HepG2 (cell line): ENCODE data around the gene VEGFB. TPM values are rescaled to one million over a fixed set of nuclear protein-coding genes. Genes with fewer than 3 reads are reported as not detected.

ENCODE experiments used
- ADNP ChIP-seq: sonication (generic); formaldehyde crosslinking; IDR thresholded peaks from 2 replicates; pipeline ENCODE4 v1.4.0; 2020; ENCODE audit warnings: missing genetic modification reagents
- AGO2 ChIP-seq: fragments of 200-400 bp; formaldehyde crosslinking; optimal IDR thresholded peaks from 2 replicates; pipeline ENCODE3; 2017; ENCODE audit warnings: mild to moderate bottlenecking, low read depth, low read length, moderate library complexity
- ARID2 ChIP-seq: sonication (generic); formaldehyde crosslinking; IDR thresholded peaks from 2 replicates; pipeline ENCODE4 v1.8.1; 2022; ENCODE audit warnings: mild to moderate bottlenecking, missing genetic modification reagents, borderline replicate concordance
- CERS6 ChIP-seq: sonication (generic); formaldehyde crosslinking; IDR thresholded peaks from 2 replicates; pipeline ENCODE4 v1.5.0; 2020; ENCODE audit warnings: missing genetic modification reagents
- DPF2 ChIP-seq: sonication (generic); formaldehyde crosslinking; IDR thresholded peaks from 2 replicates; pipeline ENCODE4 v1.4.0; 2020; ENCODE audit warnings: mild to moderate bottlenecking, low read depth, missing genetic modification reagents, borderline replicate concordance
- DRAP1 ChIP-seq: IDR thresholded peaks from 2 replicates; pipeline ENCODE4 v1.6.1; 2016; ENCODE audit warnings: missing genetic modification reagents, missing compliant biosample characterization
- FOXM1 ChIP-seq: sonication (generic); formaldehyde crosslinking; IDR thresholded peaks from 2 replicates; pipeline ENCODE4 v1.5.0; 2020; ENCODE audit warnings: missing genetic modification reagents
- FOXO4 ChIP-seq: sonication (generic); formaldehyde crosslinking; conservative IDR thresholded peaks from 2 replicates; pipeline ENCODE4 v1.8.1; 2023; ENCODE audit warnings: missing genetic modification reagents
- HNRNPL ChIP-seq: fragments of 200-400 bp; formaldehyde crosslinking; IDR thresholded peaks from 2 replicates; pipeline ENCODE4 v1.6.1; 2017; ENCODE audit warnings: mild to moderate bottlenecking, low read depth, low read length
- IRX3 ChIP-seq: sonication (generic); formaldehyde crosslinking; IDR thresholded peaks from 2 replicates; pipeline ENCODE4 v1.8.1; 2023; ENCODE audit warnings: mild to moderate bottlenecking, low read depth, missing genetic modification reagents, borderline replicate concordance
- MATR3 ChIP-seq: sonication (generic); formaldehyde crosslinking; IDR thresholded peaks from 2 replicates; pipeline ENCODE4 v1.4.0; 2020; ENCODE audit warnings: missing genetic modification reagents
- PHF21A ChIP-seq: sonication (generic); formaldehyde crosslinking; IDR thresholded peaks from 2 replicates; pipeline ENCODE4 v1.5.0; 2020; ENCODE audit warnings: mild to moderate bottlenecking, missing genetic modification reagents
- TGIF2 ChIP-seq: IDR thresholded peaks from 2 replicates; pipeline ENCODE4 v1.6.1; 2016; ENCODE audit warnings: control low read depth, missing compliant biosample characterization
- TRIM24 ChIP-seq: sonication (generic); formaldehyde crosslinking; IDR thresholded peaks from 2 replicates; pipeline ENCODE4 v1.8.0; 2022; ENCODE audit warnings: mild to moderate bottlenecking, missing genetic modification reagents
- WIZ ChIP-seq: sonication (generic); formaldehyde crosslinking; IDR thresholded peaks from 2 replicates; pipeline ENCODE4 v1.5.1; 2020; ENCODE audit warnings: mild to moderate bottlenecking, missing genetic modification reagents
- ZFP36L1 ChIP-seq: sonication (generic); formaldehyde crosslinking; IDR thresholded peaks from 2 replicates; pipeline ENCODE4 v1.8.0; 2022; ENCODE audit warnings: mild to moderate bottlenecking, missing genetic modification reagents, moderate library complexity
- ZKSCAN1 ChIP-seq: fragments of 150-350 bp; IDR thresholded peaks from 2 replicates; pipeline ENCODE4 v1.6.1; 2014; ENCODE audit warnings: low read length
- ZMYM2 ChIP-seq: sonication (generic); formaldehyde crosslinking; IDR thresholded peaks from 2 replicates; pipeline ENCODE4 v1.8.0; 2022; ENCODE audit warnings: mild to moderate bottlenecking, missing genetic modification reagents
- ZNF24 ChIP-seq: fragments of 450-650 bp; IDR thresholded peaks from 2 replicates; pipeline ENCODE4 v1.6.1; 2017; ENCODE audit warnings: antibody characterized with exemption, mild to moderate bottlenecking
- ZNF367 ChIP-seq: sonication (generic); formaldehyde crosslinking; IDR thresholded peaks from 2 replicates; pipeline ENCODE4 v1.4.0; 2020; ENCODE audit warnings: missing genetic modification reagents, borderline replicate concordance
- ZNF501 ChIP-seq: sonication (generic); formaldehyde crosslinking; IDR thresholded peaks from 2 replicates; pipeline ENCODE4 v1.5.1; 2020; ENCODE audit warnings: mild to moderate bottlenecking, moderate library complexity, missing genetic modification reagents
- ZNF558 ChIP-seq: sonication (generic); formaldehyde crosslinking; IDR thresholded peaks from 2 replicates; pipeline ENCODE4 v1.9.0; 2022; ENCODE audit warnings: mild to moderate bottlenecking, missing genetic modification reagents, borderline replicate concordance
- ZNF570 ChIP-seq: sonication (generic); formaldehyde crosslinking; IDR thresholded peaks from 2 replicates; pipeline ENCODE4 v1.4.0; 2020; ENCODE audit warnings: mild to moderate bottlenecking, missing genetic modification reagents, borderline replicate concordance
- ZNF672 ChIP-seq: sonication (generic); formaldehyde crosslinking; IDR thresholded peaks from 2 replicates; pipeline ENCODE4 v1.8.1; 2022; ENCODE audit warnings: missing genetic modification reagents
- ZNF724P ChIP-seq: sonication (generic); formaldehyde crosslinking; IDR thresholded peaks from 2 replicates; pipeline ENCODE4 v1.8.0; 2022; ENCODE audit warnings: missing genetic modification reagents, borderline replicate concordance
- polyA plus RNA-seq, 8 experiments: library from polyadenylated mRNA; depleted of rRNA in 3 of 8; stranded (reverse) in 7 of 8; unstranded in 1 of 8; fragments of >200 nt; fragmentation: Illumina TruSeq in 4 of 8; extraction: Trizol in 4 of 8; gene quantifications; 2 replicates each; pipeline versions ENCODE4 v1.2.1 to v1.2.3, GENCODE V29; 2011 to 2016; ENCODE audit warnings: low read depth in 4 of 8, missing spikeins in 1 of 8, mixed read lengths in 1 of 8; ENCODE audit not compliant: insufficient read depth in 1 of 8
- total RNA-seq, 5 experiments: library from RNA; depleted of rRNA; stranded (reverse); fragments of >200 nt; fragmentation: Illumina TruSeq; extraction: Trizol; gene quantifications; 2 replicates each; pipeline ENCODE4 v1.2.3, GENCODE V29; 2016; ENCODE audit warnings: low read depth in 1 of 5

The VEGFB gene
- total and polyA plus RNA-seq, 2 of the 13 experiments (the other 11 are each of a cell fraction or from before 2014, with no cell fraction given) = 9.0 to 11.3 TPM

- TF ChIP-seq DRAP1 = peak; percentile 67; the same call in 1 of the 2 replicates
- TF ChIP-seq ADNP (CRISPR knock-in tag) = no peak
- peak; percentile 87 for TF ChIP-seq ZNF501 (CRISPR knock-in tag)
- TF ChIP-seq ZNF367 (CRISPR knock-in tag) = no peak
- no peak for TF ChIP-seq ZNF24
- TF ChIP-seq ZNF672 = no peak
- TF ChIP-seq WIZ (CRISPR knock-in tag) = peak; percentile 28; the same call in 1 of the 2 replicates
- TF ChIP-seq ZFP36L1 (CRISPR knock-in tag) = peak; percentile 48; the same call in 1 of the 2 replicates
- TF ChIP-seq TRIM24 = no peak
- no peak for TF ChIP-seq FOXO4
- TF ChIP-seq PHF21A (CRISPR knock-in tag) = peak; percentile 63; the same call in 1 of the 2 replicates
- no peak for TF ChIP-seq TGIF2 (CRISPR knock-in tag)
- TF ChIP-seq ARID2 = no peak
- no peak for TF ChIP-seq FOXM1 (CRISPR knock-in tag)
- TF ChIP-seq AGO2 = no peak
- no peak for TF ChIP-seq MATR3 (CRISPR knock-in tag)
- no peak for TF ChIP-seq IRX3 (CRISPR knock-in tag)
- no peak for TF ChIP-seq DPF2 (CRISPR knock-in tag)
- no peak for TF ChIP-seq HNRNPL
- TF ChIP-seq ZNF570 (CRISPR knock-in tag) = no peak
- no peak for TF ChIP-seq ZMYM2 (CRISPR knock-in tag)
- no peak for TF ChIP-seq CERS6 (CRISPR knock-in tag)
- TF ChIP-seq ZNF558 (CRISPR knock-in tag) = peak; percentile 61; the same call in 1 of the 2 replicates
- no peak for TF ChIP-seq ZNF724P
- no peak for TF ChIP-seq ZKSCAN1
Measured at GRCh38 chr11:64225608-64226506, 8.5 kb upstream of the VEGFB start, which contains the start of the genes NUDT22 and TRPT1 (continued).
